ENCODE measurements around the gene SKAP2.
A peak's percentile ranks its signal among the peaks of the same experiment; 100 is the strongest.

The SKAP2 gene

GRCh38 chr7:26626156-26626555, 238.2 kb downstream of the SKAP2 start:
- no peak for TF ChIP-seq CTCF (IDR thresholded peaks at IDR 0.05; ENCODE audit: insufficient read depth, low read depth, low read length, missing control alignments)
- DNase-seq (ENCODE audit: low read depth) = no peak
- no peak overlapping the region for H3K4me3 ChIP-seq (ENCODE audit: low read length)

- no peak for DNase-seq (ENCODE audit: low read depth)
- no peak for TF ChIP-seq CTCF (IDR thresholded peaks at IDR 0.05; ENCODE audit: insufficient read depth, low read depth, low read length, missing control alignments)
- no peak overlapping the region for H3K4me3 ChIP-seq (ENCODE audit: low read length)
Observed at GRCh38 chr7:26625286-26625685, 239.1 kb downstream of the SKAP2 start.

GRCh38 chr7:26624839-26625238, 239.6 kb downstream of the SKAP2 start:
- no peak overlapping the region for H3K4me3 ChIP-seq (ENCODE audit: low read length)
- TF ChIP-seq CTCF (IDR thresholded peaks at IDR 0.05; ENCODE audit: insufficient read depth, low read depth, low read length, missing control alignments) = no peak
- no peak for DNase-seq (ENCODE audit: low read depth)

- no peak for TF ChIP-seq CTCF (IDR thresholded peaks at IDR 0.05; ENCODE audit: insufficient read depth, low read depth, low read length, missing control alignments)
- no peak for DNase-seq (ENCODE audit: low read depth)
- H3K4me3 ChIP-seq (ENCODE audit: low read length) = no peak overlapping the region
Observed at GRCh38 chr7:26624431-26624830, 240.0 kb downstream of the SKAP2 start.

- no peak overlapping the region for H3K4me3 ChIP-seq (ENCODE audit: low read length)
- peak; percentile 6 for DNase-seq (ENCODE audit: low read depth)
- TF ChIP-seq CTCF (IDR thresholded peaks at IDR 0.05; ENCODE audit: insufficient read depth, low read depth, low read length, missing control alignments) = no peak
Observed at GRCh38 chr7:26620352-26620751, 244.0 kb downstream of the SKAP2 start.

GRCh38 chr7:26619348-26619984, 244.9 kb downstream of the SKAP2 start:
- no peak overlapping the region for H3K4me3 ChIP-seq (ENCODE audit: low read length)
- DNase-seq (ENCODE audit: low read depth) = no peak
- TF ChIP-seq CTCF (IDR thresholded peaks at IDR 0.05; ENCODE audit: insufficient read depth, low read depth, low read length, missing control alignments) = no peak

GRCh38 chr7:26618898-26619297, 245.5 kb downstream of the SKAP2 start:
- no peak overlapping the region for H3K4me3 ChIP-seq (ENCODE audit: low read length)

More at GRCh38 chr7:26618898-26619297, 245.5 kb downstream of the SKAP2 start:
- no peak for DNase-seq (ENCODE audit: low read depth)
- TF ChIP-seq CTCF (IDR thresholded peaks at IDR 0.05; ENCODE audit: insufficient read depth, low read depth, low read length, missing control alignments) = no peak
